AG04449 (cell line): Measurements from ENCODE around the gene BMP8B.

ENCODE experiments used
- CTCF ChIA-PET: fragments of 350-600 bp; formaldehyde crosslinking; extraction: SDS; loops from one replicate; lab custom pipeline; 2021; ENCODE audit warnings: antibody characterized with exemption; lab: Yijun Ruan, JAX
- POLR2A ChIA-PET: fragments of 400-600, 350-600 bp; formaldehyde crosslinking; extraction: SDS; loops from one replicate; lab custom pipeline; 2020; ENCODE audit warnings: antibody characterized with exemption, inconsistent platforms; lab: Yijun Ruan, JAX
- DNase-seq: peaks from one replicate; pipeline ENCODE4 v3.0.0-alpha.2; 2010; ENCODE audit warnings: low read depth, low spot score
- H3K4me3 ChIP-seq: 2 replicates; pipeline ENCODE4 v1.5.1; 2011; ENCODE audit warnings: low read depth, mild to moderate bottlenecking, control low read depth, low read length
- CTCF ChIP-seq: IDR thresholded peaks from one replicate; pipeline ENCODE4 v1.5.1; 2011; ENCODE audit warnings: mild to moderate bottlenecking, moderate library complexity, low read length, control low read depth, inconsistent platforms; ENCODE audit not compliant: insufficient read depth; ENCODE audit errors: missing control alignments

Gene BMP8B

GRCh38 chr1:39755965-39756659 is 32.6 kb downstream of the BMP8B start:
- no peak for TF ChIP-seq CTCF
- no peak for DNase-seq
- CTCF ChIA-PET = interaction anchor here (0.9 to 1.4 kb wide), 4 partner anchors 13 to 150 kb away, joined by 3 to 8 read pairs (median 4); no protein-coding TSS in a partner anchor
- POLR2A ChIA-PET = no interaction called here
- no peak overlapping the region for H3K4me3 ChIP-seq

- CTCF ChIA-PET = interaction anchor here (0.9 to 1.4 kb wide), 5 partner anchors 12 to 219 kb away, joined by 3 to 8 read pairs (median 4); no protein-coding TSS in a partner anchor
- no peak overlapping the region for H3K4me3 ChIP-seq
- DNase-seq = no peak
- TF ChIP-seq CTCF = no peak
- POLR2A ChIA-PET = no interaction called here
Observed at GRCh38 chr1:39754906-39755504, 33.7 kb downstream of the BMP8B start.

GRCh38 chr1:39754026-39754570 is 34.6 kb downstream of the BMP8B start:
- ChIA-PET CTCF (interaction anchor here (1.4 kb wide), 1 partner anchor 220 kb away, joined by 5 read pairs; no protein-coding TSS in a partner anchor), POLR2A (no interaction called here)
- no peak for TF ChIP-seq CTCF
- H3K4me3 ChIP-seq = no peak overlapping the region
- no peak for DNase-seq

- CTCF ChIA-PET = no interaction called here
- POLR2A ChIA-PET = no interaction called here
- TF ChIP-seq CTCF = no peak
- no peak for DNase-seq
- no peak overlapping the region for H3K4me3 ChIP-seq
Observed at GRCh38 chr1:39753132-39754025, 35.3 kb downstream of the BMP8B start.

- CTCF ChIA-PET = no interaction called here
- POLR2A ChIA-PET = no interaction called here
Observed at GRCh38 chr1:39752703-39753102, 36.0 kb downstream of the BMP8B start.

More at GRCh38 chr1:39752703-39753102, 36.0 kb downstream of the BMP8B start:
- no peak overlapping the region for H3K4me3 ChIP-seq
- DNase-seq = no peak
- TF ChIP-seq CTCF = no peak
